CD4-positive, alpha-beta T cell (primary cell): ENCODE measurements around the gene AP2B1. TPM values are rescaled to one million over a fixed set of nuclear protein-coding genes. Genes with fewer than 3 reads are reported as not detected.

ENCODE experiments used
- ATAC-seq: fragments of 200-7000 bp; cut with Tn5 transposase; one replicate; pipeline ENCODE4 v1.10.0; 2022; ENCODE audit warnings: mild to moderate bottlenecking; ENCODE audit not compliant: poor library complexity
- CTCF ChIA-PET: fragments of 350-600 bp; sonication (Branson Sonifier 250); formaldehyde crosslinking; loops from one replicate; lab custom pipeline; 2021; ENCODE audit warnings: antibody characterized with exemption, inconsistent platforms; lab: Charles Lee
- POLR2A ChIA-PET: fragments of 350-600 bp; sonication (Branson Sonifier 250); formaldehyde crosslinking; loops from one replicate; lab custom pipeline; 2021; ENCODE audit warnings: antibody characterized with exemption, inconsistent platforms; lab: Charles Lee
- DNase-seq, 14 experiments: peaks; one replicate each; pipeline ENCODE4 v3.0.0-alpha.2; 2013 to 2020; ENCODE audit warnings: mixed read lengths in 2 of 14
- H3K27ac ChIP-seq, 2 donors: one replicate each; pipeline versions ENCODE4 v1.5.1 to v1.7.0; 2013; ENCODE audit warnings: low read length in 2 of 2, low read depth in 1 of 2, mild to moderate bottlenecking in 1 of 2
- H3K27me3 ChIP-seq, 2 experiments: 1 replicate in 1 of 2; 2 replicates in 1 of 2; pipeline versions ENCODE4 v1.6.1 to v1.7.0; 2013; ENCODE audit warnings: low read length in 2 of 2, control low read depth in 1 of 2, mild to moderate bottlenecking in 1 of 2, moderate library complexity in 1 of 2; ENCODE audit not compliant: insufficient read depth in 2 of 2, control insufficient read depth in 1 of 2
- H3K36me3 ChIP-seq: one replicate; pipeline ENCODE4 v1.6.1; 2013; ENCODE audit warnings: low read length, control low read depth; ENCODE audit not compliant: insufficient read depth
- H3K4me1 ChIP-seq: one replicate; pipeline ENCODE4 v1.6.1; 2013; ENCODE audit warnings: low read length, control low read depth; ENCODE audit not compliant: insufficient read depth
- H3K4me3 ChIP-seq: one replicate; pipeline ENCODE4 v1.5.1; 2013; ENCODE audit warnings: mild to moderate bottlenecking, low read length, moderate library complexity
- H3K9me3 ChIP-seq, 2 experiments: 1 replicate in 1 of 2; 2 replicates in 1 of 2; pipeline versions ENCODE4 v1.6.1 to v1.7.0; 2013; ENCODE audit warnings: low read length in 2 of 2, mild to moderate bottlenecking in 2 of 2, control low read depth in 1 of 2, moderate library complexity in 1 of 2; ENCODE audit not compliant: control insufficient read depth in 1 of 2, insufficient read depth in 1 of 2
- H3K27ac Mint-ChIP-seq: one replicate; pipeline ENCODE4 v1.8.0; 2020; ENCODE audit warnings: mixed read lengths
- H3K27me3 Mint-ChIP-seq: one replicate; pipeline ENCODE4 v1.8.0; 2021; ENCODE audit warnings: mixed read lengths
- H3K36me3 Mint-ChIP-seq: one replicate; pipeline ENCODE4 v1.8.0; 2021; ENCODE audit warnings: low read depth, mixed read lengths
- H3K4me1 Mint-ChIP-seq: one replicate; pipeline ENCODE4 v1.8.0; 2021; ENCODE audit warnings: low read depth, mixed read lengths
- H3K4me3 Mint-ChIP-seq: one replicate; pipeline ENCODE4 v1.8.0; 2020; ENCODE audit warnings: mild to moderate bottlenecking, mixed read lengths
- H3K9me3 Mint-ChIP-seq: one replicate; pipeline ENCODE4 v1.8.0; 2020; ENCODE audit warnings: mixed read lengths
- CTCF ChIP-seq: fragments of 200-600 bp; IDR thresholded peaks from one replicate; pipeline ENCODE4 v1.8.0; 2022; ENCODE audit warnings: antibody characterized with exemption, mild to moderate bottlenecking
- intact Hi-C, 2 experiments: fragments of 100-400 bp; cut with DNase I in 1 of 2; cut with micrococcal nuclease in 1 of 2; formaldehyde crosslinking; loops; one replicate each; pipeline versions ENCODE4 v1.15.1 to v1.9.0; 2023 to 2025; cut with DNase I, micrococcal nuclease
- total RNA-seq, 174 experiments: library from RNA in 2 of 174; stranded (reverse) in 2 of 174; gene quantifications; one replicate each; pipeline ENCODE4 v1.2.3 and lab custom pipeline; 2021 to 2026

The AP2B1 gene
- total RNA-seq, 2 experiments from 2014 or later, result 67.0 to 69.2 TPM

- Mint-ChIP-seq H3K4me1 (peaks cover 9% of the 10 kb centered on the region), H3K36me3 (no peaks in the 10 kb centered on the region), H3K4me3 (no peak overlapping the region), H3K27ac (no peak overlapping the region), H3K27me3 (no peaks in the 10 kb centered on the region), H3K9me3 (no peaks in the 10 kb centered on the region)
- ATAC-seq (no peak), DNase-seq (no peak)
- H3K27ac ChIP-seq, result no peak overlapping the region
- peaks cover 5% of the 10 kb centered on the region for H3K4me1 ChIP-seq
- no peak for TF ChIP-seq CTCF
- no peaks in the 10 kb centered on the region for H3K27me3 ChIP-seq
- ChIA-PET CTCF (no interaction called here), POLR2A (no interaction called here)
- H3K36me3 ChIP-seq, result no peaks in the 10 kb centered on the region
- no peak overlapping the region for H3K4me3 ChIP-seq
- intact Hi-C loops, result loop anchor here in 1 of 2 experiments (10.0 kb wide), 1 partner anchor 1122 kb away; no protein-coding TSS in a partner anchor
- H3K9me3 ChIP-seq, result no peaks in the 10 kb centered on the region
Measured at GRCh38 chr17:35546487-35546886, 40.6 kb upstream of the AP2B1 start.

GRCh38 chr17:35548208-35548810 is 38.8 kb upstream of the AP2B1 start:
- no peaks in the 10 kb centered on the region for H3K36me3 ChIP-seq
- no peaks in the 10 kb centered on the region for H3K9me3 Mint-ChIP-seq
- no peak for DNase-seq
- no peak for ATAC-seq
- peaks cover 3% of the 10 kb centered on the region for H3K4me1 Mint-ChIP-seq
- no peak overlapping the region for H3K27ac Mint-ChIP-seq
- H3K27me3 ChIP-seq, result no peaks in the 10 kb centered on the region
- TF ChIP-seq CTCF, result no peak
- no peak overlapping the region for H3K4me3 ChIP-seq
- H3K4me3 Mint-ChIP-seq, result no peak overlapping the region
- no peaks in the 10 kb centered on the region for H3K4me1 ChIP-seq
- H3K27me3 Mint-ChIP-seq, result no peaks in the 10 kb centered on the region
- no peak overlapping the region for H3K27ac ChIP-seq
- intact Hi-C loops, result loop anchor here in 1 of 2 experiments (10.0 kb wide), 1 partner anchor 1124 kb away; no protein-coding TSS in a partner anchor
- H3K36me3 Mint-ChIP-seq, result no peaks in the 10 kb centered on the region
- POLR2A ChIA-PET, result interaction anchor here (0.8 kb wide), 1 partner anchor 306 kb away, joined by 3 read pairs; the partner anchor contains the start of gene SLFN5
- H3K9me3 ChIP-seq, result no peaks in the 10 kb centered on the region
- CTCF ChIA-PET, result no interaction called here

GRCh38 chr17:35548978-35549377 is 38.1 kb upstream of the AP2B1 start:
- POLR2A ChIA-PET, result no interaction called here
- Mint-ChIP-seq H3K27me3 (no peaks in the 10 kb centered on the region), H3K4me1 (no peaks in the 10 kb centered on the region), H3K36me3 (no peaks in the 10 kb centered on the region), H3K9me3 (no peaks in the 10 kb centered on the region), H3K27ac (no peak overlapping the region), H3K4me3 (no peak overlapping the region)
- DNase-seq, result no peak
- ATAC-seq, result no peak
- no peaks in the 10 kb centered on the region for H3K9me3 ChIP-seq
- CTCF ChIA-PET, result no interaction called here
- H3K4me3 ChIP-seq, result no peak overlapping the region
- TF ChIP-seq CTCF, result no peak
- intact Hi-C loops, result loop anchor here in 1 of 2 experiments (10.0 kb wide), 1 partner anchor 1124 kb away; no protein-coding TSS in a partner anchor
- H3K27ac ChIP-seq, result no peak overlapping the region
- no peaks in the 10 kb centered on the region for H3K27me3 ChIP-seq
- no peaks in the 10 kb centered on the region for H3K36me3 ChIP-seq
- no peaks in the 10 kb centered on the region for H3K4me1 ChIP-seq
